ENCODE data around the gene AGBL1. TPM values are rescaled to one million over a fixed set of nuclear protein-coding genes. Genes with fewer than 3 reads are reported as not detected.

AGBL1 gene
- total RNA-seq, 1 donor: under 0.01 TPM

DNA sequence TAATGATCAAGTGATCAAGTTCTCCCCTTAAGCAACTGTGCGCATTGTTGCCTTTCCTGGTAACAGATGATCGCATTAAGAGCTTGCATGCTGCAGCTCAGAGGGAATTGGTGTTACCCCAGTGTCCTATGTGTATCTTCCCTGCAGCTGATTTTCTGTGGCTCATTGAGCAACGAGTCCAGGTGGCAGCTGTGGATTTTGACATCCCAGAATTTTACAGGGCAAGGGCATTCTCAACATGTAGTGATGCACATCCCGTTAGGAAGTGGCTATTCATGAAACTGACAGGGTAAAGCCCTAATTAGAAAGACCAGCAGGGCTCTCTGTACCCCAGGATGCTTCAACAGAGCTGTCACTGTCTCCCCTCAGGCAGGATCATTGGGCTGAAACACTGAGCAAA is 232.8 kb downstream of the AGBL1 start:
- no peak for DNase-seq (ENCODE audit: low read depth in 2 of 3, low spot score in 2 of 3)

- no peak for DNase-seq (ENCODE audit: low read depth in 2 of 3, low spot score in 2 of 3)
Measured at GRCh38 chr15:86316216-86316615, 236.5 kb downstream of the AGBL1 start.

- no peak for DNase-seq (ENCODE audit: low read depth in 2 of 3, low spot score in 2 of 3)
Measured at GRCh38 chr15:86316726-86317383, 237.2 kb downstream of the AGBL1 start.

DNA sequence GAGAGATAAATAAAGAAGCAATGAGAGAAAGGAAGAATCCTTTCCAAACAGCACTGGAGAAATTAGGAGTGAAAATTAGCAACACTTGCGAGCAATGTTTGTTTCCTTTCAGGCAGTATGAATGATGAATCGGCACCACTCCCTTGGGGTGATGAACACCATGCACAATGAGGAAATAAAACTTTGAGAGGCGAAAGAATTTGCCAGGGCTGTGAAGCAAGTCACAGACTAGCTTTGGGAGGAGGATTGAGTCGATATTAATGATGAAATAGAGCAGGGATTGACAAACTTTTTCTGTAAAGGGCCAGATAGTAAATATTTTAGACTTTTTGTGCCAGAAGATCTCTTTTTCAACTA is 237.7 kb downstream of the AGBL1 start:
- no peak for DNase-seq (ENCODE audit: low read depth in 2 of 3, low spot score in 2 of 3)

- no peak for DNase-seq (ENCODE audit: low read depth in 2 of 3, low spot score in 2 of 3)
Measured at GRCh38 chr15:86322629-86323028, 243.0 kb downstream of the AGBL1 start.

- no peak for DNase-seq (ENCODE audit: low read depth in 2 of 3, low spot score in 2 of 3)
Measured at GRCh38 chr15:86327230-86327865, 247.7 kb downstream of the AGBL1 start.

- no peak for DNase-seq (ENCODE audit: low read depth in 2 of 3, low spot score in 2 of 3)
Measured at GRCh38 chr15:86328658-86329057, 249.0 kb downstream of the AGBL1 start.

DNA sequence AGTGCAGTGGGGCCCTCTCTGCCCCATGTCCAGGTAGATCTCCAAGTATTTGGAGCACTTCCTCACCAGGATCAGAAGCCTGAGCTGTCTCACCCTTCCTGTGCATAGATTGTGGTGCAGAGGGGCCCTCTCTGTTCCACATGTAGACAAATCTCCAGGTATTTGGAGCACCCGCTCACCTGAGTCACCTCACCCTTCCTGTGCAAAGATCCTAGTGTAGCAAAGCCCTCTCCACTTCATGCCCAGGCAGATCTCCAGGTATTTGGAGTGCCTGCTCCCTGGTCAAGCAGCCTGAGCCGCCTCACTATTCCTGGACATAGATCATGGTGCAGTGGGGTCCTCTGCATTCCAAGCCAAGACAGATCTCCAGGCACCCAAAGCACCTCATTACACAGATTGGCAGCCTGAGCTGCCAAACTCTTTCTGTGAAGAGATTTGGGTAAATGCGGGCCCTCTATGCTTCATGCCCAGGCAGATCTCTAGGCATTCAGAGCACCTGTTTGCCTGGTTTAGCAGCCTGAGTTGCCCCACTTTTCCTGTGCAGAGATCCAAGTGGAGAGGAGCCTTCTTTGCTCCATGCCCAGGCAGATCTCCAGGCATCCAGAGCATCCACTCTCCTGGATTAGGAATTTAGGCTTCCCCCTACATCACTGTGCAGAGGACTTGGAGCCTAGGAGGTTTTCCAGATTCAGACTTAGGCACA is 249.8 kb downstream of the AGBL1 start:
- DNase-seq (ENCODE audit: low read depth in 2 of 3, low spot score in 2 of 3): no peak

DNA sequence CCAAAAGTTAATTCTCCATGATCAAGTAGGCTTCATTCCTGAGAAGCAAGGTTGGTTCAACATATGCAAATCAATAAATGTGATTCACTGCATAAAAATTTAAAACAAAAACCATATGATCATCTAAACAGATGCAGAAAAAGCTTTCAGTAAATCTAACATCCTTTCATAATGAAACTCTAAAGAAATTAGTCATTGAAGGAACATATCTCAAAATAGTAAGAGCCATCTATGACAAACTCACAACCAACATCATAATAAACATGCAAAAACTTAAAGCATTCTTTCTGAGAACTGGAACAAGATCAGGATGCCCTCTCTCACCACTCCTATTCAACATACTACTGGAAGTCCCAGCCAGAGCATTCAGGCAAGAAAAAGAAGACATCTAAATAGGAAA is 254.1 kb downstream of the AGBL1 start:
- no peak for DNase-seq (ENCODE audit: low read depth in 2 of 3, low spot score in 2 of 3)

- DNase-seq (ENCODE audit: low read depth in 2 of 3, low spot score in 2 of 3): no peak
Measured at GRCh38 chr15:86336051-86336788, 256.5 kb downstream of the AGBL1 start.

- no peak for DNase-seq (ENCODE audit: low read depth in 2 of 3, low spot score in 2 of 3)
Measured at GRCh38 chr15:86337071-86337470, 257.4 kb downstream of the AGBL1 start.

DNA sequence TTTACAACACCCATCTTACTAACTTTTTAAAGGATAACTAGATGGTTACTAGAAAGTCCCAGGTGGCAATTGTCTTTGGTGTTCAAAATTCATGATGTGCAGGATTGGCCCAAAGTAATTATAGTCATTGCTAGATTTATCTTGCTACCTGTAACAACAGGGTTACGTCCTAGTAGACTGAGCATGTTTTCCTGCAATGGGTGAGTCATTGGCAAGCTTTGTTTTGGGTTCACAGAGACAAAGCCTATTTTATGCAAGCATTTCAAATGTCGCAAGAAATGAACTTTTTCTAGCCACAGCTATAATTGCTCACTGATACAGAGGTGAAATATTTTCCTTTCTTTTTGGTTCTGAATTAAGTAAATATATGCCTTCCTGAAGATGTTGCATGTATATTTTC is 267.6 kb downstream of the AGBL1 start:
- no peak for DNase-seq (ENCODE audit: low read depth in 2 of 3, low spot score in 2 of 3)

DNA sequence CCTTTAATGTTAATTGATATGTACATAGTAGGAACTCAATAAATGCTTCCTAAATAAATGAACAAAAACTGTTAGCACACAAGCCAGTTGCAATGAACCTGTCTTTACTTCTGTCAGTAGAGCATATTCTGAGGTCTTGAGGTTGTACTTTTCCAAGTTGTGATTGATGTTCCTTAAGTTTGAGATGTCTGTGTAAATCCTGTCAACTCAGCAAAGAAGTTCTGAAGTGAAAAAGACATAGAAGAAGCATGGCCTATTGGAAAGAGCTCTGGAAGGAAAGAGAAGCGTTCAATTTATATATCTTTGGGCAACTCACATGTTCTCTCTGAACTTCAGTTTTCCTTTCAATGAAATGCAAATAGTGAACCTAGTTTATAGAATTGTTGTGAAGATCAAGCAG is 269.9 kb downstream of the AGBL1 start:
- DNase-seq (ENCODE audit: low read depth in 2 of 3, low spot score in 2 of 3): no peak

DNA sequence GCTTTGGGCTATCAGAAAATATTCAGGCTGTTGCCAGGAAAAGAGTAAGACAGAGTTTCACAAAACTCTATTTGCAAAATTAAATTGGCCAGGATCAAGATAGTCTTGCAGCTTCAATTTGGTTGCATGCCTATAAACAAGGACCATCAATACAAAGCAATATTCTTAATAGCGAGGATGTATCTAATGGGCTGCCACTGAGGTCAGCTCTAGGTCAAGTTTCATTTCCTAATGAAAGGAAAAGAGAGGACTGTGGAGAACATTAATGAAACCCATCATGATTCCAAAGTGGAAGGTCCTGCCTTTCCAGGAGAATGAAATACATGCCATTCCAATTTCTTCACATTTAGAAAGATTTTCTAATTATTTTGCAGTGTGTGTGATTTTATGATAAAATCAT is 273.5 kb downstream of the AGBL1 start:
- no peak for DNase-seq (ENCODE audit: low read depth in 2 of 3, low spot score in 2 of 3)

- DNase-seq (ENCODE audit: low read depth in 2 of 3, low spot score in 2 of 3): no peak
Measured at GRCh38 chr15:86355361-86355760, 275.7 kb downstream of the AGBL1 start.

GRCh38 chr15:86355801-86356200 is 276.1 kb downstream of the AGBL1 start:
- DNase-seq (ENCODE audit: low read depth in 2 of 3, low spot score in 2 of 3): no peak

DNA sequence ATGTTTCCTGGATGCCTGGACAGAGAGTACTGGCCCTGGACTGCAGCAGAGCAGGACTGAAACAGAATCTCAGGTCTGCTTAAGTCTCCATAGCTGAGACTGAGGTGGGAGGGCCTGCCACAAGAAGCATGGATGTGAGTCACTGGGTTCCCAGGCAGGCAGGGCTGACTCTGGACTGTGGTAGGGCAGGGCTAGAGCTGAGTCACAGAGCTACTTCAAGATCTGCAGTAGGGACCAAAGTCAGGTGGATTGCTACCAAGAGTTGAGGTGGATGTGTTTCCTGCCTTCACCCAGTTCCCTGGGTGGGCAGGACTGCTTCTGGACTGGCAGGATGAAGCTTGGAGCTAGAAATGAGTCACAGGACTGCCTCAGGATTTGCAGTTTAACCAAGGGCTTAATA is 282.9 kb downstream of the AGBL1 start:
- DNase-seq (ENCODE audit: low read depth in 2 of 3, low spot score in 2 of 3): no peak

GRCh38 chr15:86373147-86373546 is 293.5 kb downstream of the AGBL1 start:
- no peak for DNase-seq (ENCODE audit: low read depth in 2 of 3, low spot score in 2 of 3)

DNA sequence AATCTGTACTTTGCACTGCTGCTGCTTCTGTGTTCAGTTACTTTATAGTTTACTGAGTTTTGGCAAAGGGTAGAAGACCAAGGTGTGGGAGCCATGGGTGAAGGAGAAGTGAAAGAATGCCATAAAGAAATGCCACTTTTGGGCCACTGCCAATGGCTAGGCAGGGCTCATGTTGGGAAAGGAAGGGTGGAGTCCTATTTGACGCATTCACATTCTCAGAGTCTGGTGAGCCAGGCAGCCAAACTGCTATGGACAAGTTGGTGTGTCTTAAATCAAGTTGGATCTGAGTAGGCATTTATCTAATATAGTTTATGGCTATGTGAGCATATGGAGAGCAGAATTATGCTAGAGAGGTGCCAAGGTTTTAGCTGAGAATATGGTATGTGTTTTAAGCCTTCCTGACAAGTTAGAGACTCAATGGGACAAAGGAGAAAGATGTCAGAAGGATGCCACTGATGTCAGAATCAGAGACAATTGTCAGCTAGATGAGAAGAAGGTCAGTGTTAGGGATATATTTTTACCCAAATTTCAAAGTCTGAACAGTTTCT is 296.1 kb downstream of the AGBL1 start:
- no peak for DNase-seq (ENCODE audit: low read depth in 2 of 3, low spot score in 2 of 3)

DNA sequence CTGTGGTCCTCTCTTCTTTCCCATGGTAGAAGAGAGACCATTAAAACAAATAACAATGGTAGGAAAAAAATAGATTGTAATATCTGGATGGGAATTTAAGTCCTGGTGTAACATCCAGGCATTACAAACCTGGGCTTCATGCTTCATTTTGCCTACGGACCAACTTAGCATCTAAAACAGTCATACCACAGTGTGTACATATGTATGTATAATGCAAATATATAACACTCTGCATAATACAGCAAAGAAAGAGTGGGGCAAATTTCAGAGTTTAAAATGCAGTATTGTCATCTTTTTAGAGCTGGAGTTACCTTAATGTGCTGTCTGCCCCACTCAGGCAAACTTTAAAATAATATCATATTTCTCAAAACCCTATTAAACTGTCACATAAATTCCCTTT is 298.2 kb downstream of the AGBL1 start:
- DNase-seq (ENCODE audit: low read depth in 2 of 3, low spot score in 2 of 3): no peak

- no peak for DNase-seq (ENCODE audit: low read depth in 2 of 3, low spot score in 2 of 3)
Measured at GRCh38 chr15:86382341-86382740, 302.7 kb downstream of the AGBL1 start.

Measured in hematopoietic multipotent progenitor cell (in vitro differentiated cells).